Measurements from ENCODE around the gene IGFBP3. TPM values are rescaled to one million over a fixed set of nuclear protein-coding genes. Genes with fewer than 3 reads are reported as not detected.

Gene IGFBP3
- total RNA-seq, 1 experiment from 2014 or later: 4.1 TPM

DNA sequence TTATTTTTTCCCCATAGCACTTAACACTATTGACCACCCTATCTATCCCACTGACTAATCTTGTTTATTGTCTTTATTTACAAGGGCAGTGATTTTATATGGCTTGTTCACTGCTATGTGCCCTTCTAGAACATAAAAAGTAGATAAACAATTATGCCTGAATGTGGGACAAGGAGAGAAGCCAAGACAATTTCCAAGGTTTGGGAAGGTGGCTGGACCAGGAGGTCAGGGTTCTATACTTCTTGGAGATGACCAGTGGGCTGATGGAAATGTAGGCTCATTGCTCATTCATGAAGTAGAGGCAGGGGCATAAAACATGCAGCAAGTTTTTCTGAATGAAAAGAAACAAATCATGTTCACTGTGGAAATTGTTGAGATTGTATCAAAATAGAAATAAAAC is 11.5 kb downstream of the IGFBP3 start:
- Histone ChIP-seq H3K27ac (ENCODE audit: low read depth, low read length) (no peak overlapping the region), H3K4me2 (ENCODE audit: low read length) (no peak overlapping the region), H3K79me2 (ENCODE audit: insufficient read depth, low read length) (no peaks in the 10 kb centered on the region), H3K4me1 (ENCODE audit: control insufficient read depth in 1 of 2, insufficient read depth in 2 of 2, low read length in 2 of 2) (no peaks in the 10 kb centered on the region), H2AFZ (ENCODE audit: low read depth, low read length, poor library complexity, severe bottlenecking) (no peak overlapping the region), H3K9me3 (ENCODE audit: control insufficient read depth in 1 of 2, insufficient read depth in 1 of 2, low read depth in 1 of 2, low read length in 2 of 2) (no peaks in the 10 kb centered on the region), H3K27me3 (ENCODE audit: insufficient read depth, low read length) (no peaks in the 10 kb centered on the region), H3K4me3 (replicated peaks in 1 of 2; ENCODE audit: low read depth in 1 of 2, low read length in 2 of 2) (no peak overlapping the region), H4K20me1 (ENCODE audit: insufficient read depth) (no peaks in the 10 kb centered on the region), H3K36me3 (ENCODE audit: control insufficient read depth in 1 of 2, insufficient read depth in 2 of 2, low read length in 2 of 2) (no peaks in the 10 kb centered on the region), H3K9me2 (ENCODE audit: insufficient read depth) (no peaks in the 10 kb centered on the region), H3K9ac (ENCODE audit: low read length) (no peak overlapping the region)
- ChIA-PET CTCF (no interaction called here), RAD21 (ENCODE audit: low non-redundant PET in 1 of 2, low total read pairs in 2 of 2, uncharacterized antibody in 2 of 2, unreplicated experiment in 2 of 2) (no interaction called here), POLR2A (no interaction called here)
- intact Hi-C loops (cut with micrococcal nuclease): no loop called here
- DNase-seq (ENCODE audit: low read depth, low spot score) (no peak), ATAC-seq (no peak)
- TF ChIP-seq EZH2phosphoT487 (IDR thresholded peaks at IDR 0.05; ENCODE audit: borderline replicate concordance) (no peak), SIN3A (IDR thresholded peaks at IDR 0.05; ENCODE audit: low read depth) (no peak)
- TF ChIP-seq, protein P1, sequence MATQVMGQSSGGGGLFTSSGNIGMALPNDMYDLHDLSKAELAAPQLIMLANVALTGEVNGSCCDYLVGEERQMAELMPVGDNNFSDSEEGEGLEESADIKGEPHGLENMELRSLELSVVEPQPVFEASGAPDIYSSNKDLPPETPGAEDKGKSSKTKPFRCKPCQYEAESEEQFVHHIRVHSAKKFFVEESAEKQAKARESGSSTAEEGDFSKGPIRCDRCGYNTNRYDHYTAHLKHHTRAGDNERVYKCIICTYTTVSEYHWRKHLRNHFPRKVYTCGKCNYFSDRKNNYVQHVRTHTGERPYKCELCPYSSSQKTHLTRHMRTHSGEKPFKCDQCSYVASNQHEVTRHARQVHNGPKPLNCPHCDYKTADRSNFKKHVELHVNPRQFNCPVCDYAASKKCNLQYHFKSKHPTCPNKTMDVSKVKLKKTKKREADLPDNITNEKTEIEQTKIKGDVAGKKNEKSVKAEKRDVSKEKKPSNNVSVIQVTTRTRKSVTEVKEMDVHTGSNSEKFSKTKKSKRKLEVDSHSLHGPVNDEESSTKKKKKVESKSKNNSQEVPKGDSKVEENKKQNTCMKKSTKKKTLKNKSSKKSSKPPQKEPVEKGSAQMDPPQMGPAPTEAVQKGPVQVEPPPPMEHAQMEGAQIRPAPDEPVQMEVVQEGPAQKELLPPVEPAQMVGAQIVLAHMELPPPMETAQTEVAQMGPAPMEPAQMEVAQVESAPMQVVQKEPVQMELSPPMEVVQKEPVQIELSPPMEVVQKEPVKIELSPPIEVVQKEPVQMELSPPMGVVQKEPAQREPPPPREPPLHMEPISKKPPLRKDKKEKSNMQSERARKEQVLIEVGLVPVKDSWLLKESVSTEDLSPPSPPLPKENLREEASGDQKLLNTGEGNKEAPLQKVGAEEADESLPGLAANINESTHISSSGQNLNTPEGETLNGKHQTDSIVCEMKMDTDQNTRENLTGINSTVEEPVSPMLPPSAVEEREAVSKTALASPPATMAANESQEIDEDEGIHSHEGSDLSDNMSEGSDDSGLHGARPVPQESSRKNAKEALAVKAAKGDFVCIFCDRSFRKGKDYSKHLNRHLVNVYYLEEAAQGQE (IDR thresholded peaks at IDR 0.05; ENCODE audit: low read depth): no peak
- BruUV-seq (replicated peaks): no TSS peak

DNA sequence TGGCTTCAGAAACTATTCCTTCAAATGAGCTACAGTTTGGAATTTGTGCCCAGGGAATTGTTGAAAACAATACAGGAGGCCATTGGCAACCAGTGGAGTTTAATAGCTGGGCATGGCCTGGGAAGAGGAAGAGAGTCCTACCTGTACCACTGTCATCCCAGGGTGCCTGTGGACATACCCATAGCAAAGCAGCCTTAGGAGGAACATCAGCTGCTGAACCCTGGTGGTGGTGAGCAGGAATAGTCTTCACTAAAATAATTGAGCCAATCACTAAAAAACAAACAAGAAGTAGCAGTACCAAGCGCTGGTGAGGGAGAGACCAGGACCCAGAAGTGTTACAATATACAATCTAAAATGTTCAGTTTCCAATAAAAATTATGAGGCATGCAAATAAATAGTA is 18.3 kb downstream of the IGFBP3 start:
- Histone ChIP-seq H3K79me2 (ENCODE audit: insufficient read depth, low read length) (no peaks in the 10 kb centered on the region), H3K4me1 (ENCODE audit: control insufficient read depth in 1 of 2, insufficient read depth in 2 of 2, low read length in 2 of 2) (no peaks in the 10 kb centered on the region), H3K27ac (ENCODE audit: low read depth, low read length) (no peak overlapping the region), H3K9me3 (ENCODE audit: control insufficient read depth in 1 of 2, insufficient read depth in 1 of 2, low read depth in 1 of 2, low read length in 2 of 2) (no peaks in the 10 kb centered on the region), H3K4me3 (replicated peaks in 1 of 2; ENCODE audit: low read depth in 1 of 2, low read length in 2 of 2) (no peak overlapping the region), H3K4me2 (ENCODE audit: low read length) (no peak overlapping the region), H3K9ac (ENCODE audit: low read length) (no peak overlapping the region), H4K20me1 (ENCODE audit: insufficient read depth) (no peaks in the 10 kb centered on the region), H2AFZ (ENCODE audit: low read depth, low read length, poor library complexity, severe bottlenecking) (no peak overlapping the region), H3K9me2 (ENCODE audit: insufficient read depth) (no peaks in the 10 kb centered on the region), H3K27me3 (ENCODE audit: insufficient read depth, low read length) (no peaks in the 10 kb centered on the region), H3K36me3 (ENCODE audit: control insufficient read depth in 1 of 2, insufficient read depth in 2 of 2, low read length in 2 of 2) (no peaks in the 10 kb centered on the region)
- ChIA-PET CTCF (interaction anchor here (0.7 to 1.5 kb wide), 2 partner anchors 8 to 15 kb away, joined by 3 read pairs; no protein-coding TSS in a partner anchor), POLR2A (no interaction called here), RAD21 (ENCODE audit: low non-redundant PET in 1 of 2, low total read pairs in 2 of 2, uncharacterized antibody in 2 of 2, unreplicated experiment in 2 of 2) (no interaction called here)
- intact Hi-C loops (cut with micrococcal nuclease): no loop called here
- no TSS peak for BruUV-seq (replicated peaks)
- ATAC-seq: peak; percentile 64
- no peak for DNase-seq (ENCODE audit: low read depth, low spot score)
- TF ChIP-seq, protein P2, sequence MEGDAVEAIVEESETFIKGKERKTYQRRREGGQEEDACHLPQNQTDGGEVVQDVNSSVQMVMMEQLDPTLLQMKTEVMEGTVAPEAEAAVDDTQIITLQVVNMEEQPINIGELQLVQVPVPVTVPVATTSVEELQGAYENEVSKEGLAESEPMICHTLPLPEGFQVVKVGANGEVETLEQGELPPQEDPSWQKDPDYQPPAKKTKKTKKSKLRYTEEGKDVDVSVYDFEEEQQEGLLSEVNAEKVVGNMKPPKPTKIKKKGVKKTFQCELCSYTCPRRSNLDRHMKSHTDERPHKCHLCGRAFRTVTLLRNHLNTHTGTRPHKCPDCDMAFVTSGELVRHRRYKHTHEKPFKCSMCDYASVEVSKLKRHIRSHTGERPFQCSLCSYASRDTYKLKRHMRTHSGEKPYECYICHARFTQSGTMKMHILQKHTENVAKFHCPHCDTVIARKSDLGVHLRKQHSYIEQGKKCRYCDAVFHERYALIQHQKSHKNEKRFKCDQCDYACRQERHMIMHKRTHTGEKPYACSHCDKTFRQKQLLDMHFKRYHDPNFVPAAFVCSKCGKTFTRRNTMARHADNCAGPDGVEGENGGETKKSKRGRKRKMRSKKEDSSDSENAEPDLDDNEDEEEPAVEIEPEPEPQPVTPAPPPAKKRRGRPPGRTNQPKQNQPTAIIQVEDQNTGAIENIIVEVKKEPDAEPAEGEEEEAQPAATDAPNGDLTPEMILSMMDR (IDR thresholded peaks at IDR 0.05 in 2 of 3, conservative IDR thresholded peaks at IDR 0.05 in 1 of 3; ENCODE audit: borderline replicate concordance in 1 of 3, insufficient read depth in 1 of 3, low read depth in 2 of 3, low read length in 2 of 3): peak in 2 of 3 experiments; percentile 17 to 31; a peak in 2 of 6 replicates
- TF ChIP-seq ZFX (IDR thresholded peaks at IDR 0.05) (no peak), RAD21 (IDR thresholded peaks at IDR 0.05; ENCODE audit: low read depth) (peak; percentile 5; the same call in 1 of the 2 replicates)

Measured in HCT116 (cell line).